Fibroblast of peridontal ligament (primary cell): Measurements from ENCODE around the gene ASXL2.
"Not testable (repeated sequence)": the region's sequence is repeated elsewhere in the genome, so short reads cannot be mapped to it uniquely, and the experiment has no call there.

Source experiments
- DNase-seq: peaks from one replicate; pipeline ENCODE4 v3.0.0-alpha.2; 2010; ENCODE audit errors: extremely low read depth

The ASXL2 gene

DNA sequence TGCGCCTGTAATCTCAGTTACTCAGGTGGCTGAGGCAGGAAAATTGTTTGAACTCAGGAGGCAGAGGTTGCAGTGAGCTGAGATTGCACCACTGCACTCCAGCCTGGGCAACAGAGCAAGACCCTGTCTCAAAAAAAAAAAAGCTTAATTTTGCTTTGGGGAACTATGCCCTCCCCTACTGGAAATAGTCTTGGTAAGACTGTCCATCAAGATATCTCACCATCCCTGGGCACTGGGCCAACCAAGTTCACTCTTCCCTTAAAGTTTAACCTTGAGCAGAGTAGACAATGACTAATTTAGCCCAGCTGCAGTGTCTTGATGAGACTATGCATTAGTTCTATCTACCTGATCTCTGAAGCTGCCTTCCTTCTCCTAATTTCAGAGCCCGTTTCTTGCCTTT, 44.7 kb downstream of the ASXL2 start:
- no peak for DNase-seq

DNA sequence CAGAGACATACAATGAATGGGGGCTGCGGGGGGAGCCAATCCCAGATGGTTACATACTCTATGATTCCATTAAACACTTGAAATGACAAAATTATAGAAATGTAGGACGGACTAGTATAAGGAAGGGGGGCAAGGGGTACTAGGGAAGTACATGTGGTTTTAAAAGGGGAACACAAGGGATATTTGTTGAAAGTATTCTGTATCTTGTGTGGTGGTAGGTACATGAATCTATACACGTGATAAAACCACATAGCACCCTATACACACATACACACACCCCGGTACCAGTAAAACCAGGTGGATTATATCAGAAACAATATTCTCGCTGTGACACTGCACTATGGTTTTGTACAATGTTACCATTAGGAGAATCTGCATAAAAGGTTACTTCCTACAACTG, 45.4 kb downstream of the ASXL2 start:
- no peak for DNase-seq

DNA sequence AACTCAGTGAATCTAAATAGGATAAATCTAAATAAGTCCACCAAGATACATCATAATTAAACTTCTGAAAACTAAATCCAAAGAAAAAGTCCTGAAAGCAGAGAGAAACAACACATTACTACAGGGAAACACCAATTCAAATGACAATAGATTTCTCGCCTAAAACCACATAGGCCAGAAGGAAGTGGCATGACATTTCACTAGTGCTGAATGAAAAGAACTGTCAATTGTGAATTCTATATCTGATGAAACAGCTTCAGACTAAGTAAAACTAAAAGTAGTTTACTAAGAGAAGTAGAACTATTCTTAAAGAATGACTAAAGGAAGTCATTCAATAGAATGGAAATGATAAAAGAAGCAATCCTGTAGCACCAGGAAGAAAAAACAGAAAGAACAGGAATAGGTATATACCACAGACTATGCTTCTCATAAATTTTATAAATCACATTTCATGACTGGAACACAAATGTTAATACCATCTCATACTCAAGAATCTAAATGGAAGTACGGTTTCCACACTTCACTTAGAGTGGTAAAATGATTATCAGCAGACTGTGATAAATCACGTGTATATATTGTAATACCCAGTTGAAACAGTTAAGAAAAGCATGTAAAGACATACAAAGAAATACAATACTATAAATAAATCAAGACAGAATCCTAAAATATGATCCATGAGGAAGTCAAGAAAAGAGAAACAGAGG, 46.4 kb downstream of the ASXL2 start:
- DNase-seq, result no peak

DNA sequence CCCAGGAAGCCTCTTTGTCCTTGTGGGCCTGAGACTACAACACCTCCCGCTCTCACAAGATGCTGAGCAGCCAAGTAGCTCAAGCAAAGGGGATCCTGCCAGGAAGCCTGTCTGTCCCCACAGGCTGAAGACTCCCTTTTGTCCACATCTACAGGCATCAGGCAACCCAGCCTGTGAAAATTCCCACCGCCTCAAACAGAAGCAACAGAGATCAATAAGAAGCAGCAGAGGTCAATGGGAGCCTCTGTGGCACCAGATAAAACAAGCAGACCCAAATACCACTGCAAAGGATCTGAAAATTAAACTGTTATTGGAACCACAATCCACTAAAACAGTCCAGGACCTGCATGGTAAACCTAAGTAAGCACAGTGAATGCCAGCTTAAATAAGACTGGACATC, 48.5 kb downstream of the ASXL2 start:
- DNase-seq, result no peak

- DNase-seq, result no peak
Observed at GRCh38 chr2:25829377-25829704, 48.9 kb downstream of the ASXL2 start.

DNA sequence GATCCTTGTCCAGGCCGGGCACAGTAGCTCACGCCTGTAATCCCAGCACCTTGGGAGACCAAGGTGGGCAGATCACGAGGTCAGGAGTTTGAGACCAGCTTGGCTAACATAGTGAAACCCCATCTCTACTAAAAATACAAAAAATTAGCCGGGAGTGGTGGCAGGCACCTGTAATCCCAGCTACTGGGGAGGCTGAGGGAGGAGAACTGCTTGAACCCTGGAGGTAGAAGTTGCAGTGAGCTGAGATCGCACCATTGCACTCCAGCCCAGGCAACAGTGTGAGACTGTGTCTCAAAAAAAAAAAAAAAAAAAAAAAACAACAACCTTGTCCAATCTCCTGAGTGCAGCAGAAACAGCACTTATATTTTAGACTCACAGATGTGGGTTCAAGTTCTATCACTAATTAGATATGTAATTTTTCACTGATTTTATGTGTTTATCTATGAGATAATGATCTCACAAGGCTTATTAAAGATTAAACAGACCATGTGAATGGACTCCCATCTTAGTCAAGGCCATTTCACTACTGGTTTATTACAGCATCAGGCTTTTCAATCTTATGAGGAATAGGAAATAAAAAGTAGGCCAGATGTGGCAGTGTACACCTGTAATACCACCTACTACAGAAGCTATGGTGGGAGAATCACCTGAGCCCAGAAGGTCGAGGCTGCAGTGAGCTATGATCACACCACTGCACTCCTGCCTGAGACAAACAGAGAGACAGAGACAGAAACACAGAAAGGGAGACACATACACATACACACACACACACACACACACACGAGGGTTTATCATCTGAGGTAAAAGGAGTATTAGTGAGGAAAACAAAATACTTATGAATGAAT, 49.5 kb downstream of the ASXL2 start:
- not testable (repeated sequence) for DNase-seq

DNA sequence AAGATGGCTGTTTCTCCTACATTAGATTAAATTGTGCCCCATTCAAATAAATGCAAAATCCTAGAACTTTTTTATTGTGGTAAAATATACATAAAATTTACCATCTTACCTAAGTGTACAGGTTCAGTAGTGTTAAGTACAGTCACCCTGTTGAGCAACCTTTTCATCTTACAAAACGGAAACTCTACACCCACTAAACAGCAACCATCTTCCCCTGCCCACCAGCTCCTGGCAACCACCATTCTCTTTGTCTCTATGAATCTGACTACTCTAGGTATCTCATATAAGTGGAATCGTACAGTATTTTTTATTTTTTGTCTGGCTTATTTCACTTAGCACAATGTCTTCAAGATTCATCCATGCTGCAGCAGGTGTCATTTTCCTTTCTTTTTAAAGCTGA, 53.0 kb downstream of the ASXL2 start:
- no peak for DNase-seq

GRCh38 chr2:25824718-25825117, 53.6 kb downstream of the ASXL2 start:
- DNase-seq, result no peak

DNA sequence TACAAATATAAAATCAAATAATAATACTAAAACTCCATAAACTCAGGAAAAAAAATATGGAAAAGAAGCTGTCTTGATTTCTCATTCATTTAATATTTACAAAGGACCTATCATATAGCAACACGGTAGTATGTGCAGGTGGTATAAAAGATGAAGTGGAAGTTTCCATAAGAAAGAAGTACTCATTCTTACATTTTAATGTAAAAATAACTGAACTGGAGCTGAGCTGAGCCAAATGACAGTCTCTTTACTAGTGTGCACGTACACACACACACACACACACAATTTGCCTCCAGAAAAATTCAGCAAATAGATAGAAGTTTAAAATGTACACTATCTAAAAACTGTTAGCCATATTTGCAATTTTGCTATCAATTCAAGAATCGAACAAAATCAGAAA, 54.1 kb downstream of the ASXL2 start:
- no peak for DNase-seq

- no peak for DNase-seq
Observed at GRCh38 chr2:25822190-25823117, 55.8 kb downstream of the ASXL2 start.

GRCh38 chr2:25821225-25822056, 56.8 kb downstream of the ASXL2 start:
- DNase-seq, result peak; percentile 70

DNA sequence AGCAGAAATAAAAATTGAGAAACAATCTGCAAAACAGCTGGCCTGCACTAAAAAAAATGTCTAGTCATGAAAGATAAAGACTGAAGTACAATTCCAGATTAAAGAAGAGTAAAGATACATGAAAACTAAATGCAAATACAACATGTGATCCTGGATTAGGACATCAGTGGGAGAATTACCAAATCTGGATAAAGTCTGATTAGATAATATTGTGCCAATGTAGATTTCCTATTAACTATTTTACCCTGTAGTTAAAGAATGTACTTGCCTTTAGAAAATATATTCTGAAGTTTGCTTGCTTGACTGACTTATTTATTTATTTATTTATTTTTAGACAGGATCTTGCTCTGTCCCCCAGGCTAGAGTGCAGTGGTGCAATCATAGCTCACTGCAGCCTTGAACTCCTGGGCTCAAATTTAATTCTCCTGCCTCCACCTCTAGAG, 58.7 kb downstream of the ASXL2 start:
- no peak for DNase-seq

DNA sequence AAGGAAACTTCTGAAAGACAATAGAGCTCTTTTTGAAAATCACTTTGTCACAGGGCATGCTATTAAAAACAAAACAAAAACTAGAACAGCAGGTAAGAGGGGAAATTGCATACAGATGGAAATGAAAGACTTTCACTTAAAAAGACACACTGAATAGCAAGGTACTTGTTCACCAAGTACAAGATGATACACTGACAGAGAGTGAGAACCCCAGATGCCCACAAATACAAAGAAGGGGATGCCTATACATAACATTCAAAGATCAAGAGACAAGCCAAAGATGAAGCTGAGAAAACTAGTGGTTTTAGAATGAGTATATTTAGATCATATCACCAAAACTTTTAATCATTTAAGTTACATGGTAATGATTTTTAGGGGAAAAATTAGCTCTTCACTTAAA, 60.7 kb downstream of the ASXL2 start:
- DNase-seq, result no peak

- DNase-seq, result peak; percentile 34
Observed at GRCh38 chr2:25817006-25817405, 61.3 kb downstream of the ASXL2 start.

DNA sequence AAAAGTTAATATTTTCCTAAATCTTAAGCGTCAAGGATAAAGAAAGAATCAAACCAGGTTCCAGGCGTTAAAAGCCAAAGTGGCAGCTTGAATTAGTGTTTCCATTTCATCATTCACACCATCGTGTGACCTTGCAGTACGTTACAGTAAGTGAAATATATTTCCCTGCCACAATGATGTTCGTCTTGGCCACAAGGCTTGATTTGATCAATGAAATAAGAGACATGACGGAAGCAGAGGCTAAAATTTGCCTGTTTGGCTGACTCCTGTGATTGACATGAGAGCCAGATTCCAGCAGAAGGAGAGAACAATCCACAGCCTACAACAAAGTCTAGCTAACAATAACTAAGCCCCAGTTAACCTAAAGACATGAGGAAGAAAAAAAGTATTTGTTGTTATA, 62.0 kb downstream of the ASXL2 start:
- DNase-seq, result no peak

DNA sequence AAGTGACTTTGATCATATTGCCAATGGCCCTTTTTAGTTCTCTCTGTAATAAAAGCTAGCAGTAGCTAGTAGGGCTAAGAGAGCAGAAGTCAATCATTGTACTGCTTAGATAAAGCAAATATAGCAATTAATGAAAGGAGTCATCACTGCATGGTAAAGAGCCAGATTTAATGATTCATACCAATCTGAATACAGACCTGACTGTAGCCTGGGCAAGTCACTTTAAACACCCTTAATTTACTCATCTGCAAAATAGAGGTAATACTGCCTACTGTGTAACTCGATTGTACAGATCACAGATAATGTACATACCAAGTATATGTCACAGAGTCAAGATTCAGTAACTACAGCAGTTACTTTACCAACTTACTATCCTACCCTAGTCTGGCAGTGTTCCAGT, 63.6 kb downstream of the ASXL2 start:
- DNase-seq, result peak; percentile 14

DNA sequence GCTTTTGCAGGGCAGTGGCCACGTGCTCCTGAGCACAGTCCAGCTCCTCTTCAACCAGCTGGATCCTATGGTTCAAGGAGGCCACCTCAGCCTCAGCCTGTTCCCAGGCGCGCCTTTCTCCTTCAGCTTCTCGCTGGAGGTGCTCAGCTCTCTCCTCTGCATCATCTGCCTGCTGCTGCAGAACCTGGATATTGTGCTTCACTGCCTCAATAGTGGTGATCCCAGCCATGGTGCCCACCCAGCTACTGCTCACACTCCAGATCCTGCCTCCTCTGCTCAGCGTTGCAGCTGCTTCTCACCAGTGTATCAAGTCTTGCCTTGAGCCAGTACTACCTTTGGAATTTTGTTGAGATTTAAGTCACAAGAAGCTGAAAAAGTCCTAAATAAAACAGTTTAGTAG, 67.9 kb downstream of the ASXL2 start:
- no peak for DNase-seq

DNA sequence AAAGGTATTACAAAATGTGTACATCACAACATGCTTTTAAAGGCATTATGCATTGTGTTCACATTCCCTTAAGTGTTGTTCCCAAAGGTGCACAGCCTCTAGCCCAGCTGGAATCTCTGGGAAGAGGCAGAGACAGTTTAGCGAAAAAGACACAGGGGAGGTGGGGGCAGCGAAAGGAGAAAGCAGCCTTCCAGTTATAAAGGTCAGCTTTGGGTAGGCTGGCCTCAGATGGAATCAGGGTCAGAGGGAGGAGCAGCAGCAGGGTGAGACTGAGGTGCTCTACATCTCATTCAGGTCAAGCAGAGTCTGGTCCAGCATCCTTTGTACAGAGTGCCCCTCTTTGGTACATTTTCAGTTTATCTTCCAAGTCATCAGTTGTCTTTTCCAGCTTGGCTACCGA, 68.6 kb downstream of the ASXL2 start:
- no peak for DNase-seq

DNA sequence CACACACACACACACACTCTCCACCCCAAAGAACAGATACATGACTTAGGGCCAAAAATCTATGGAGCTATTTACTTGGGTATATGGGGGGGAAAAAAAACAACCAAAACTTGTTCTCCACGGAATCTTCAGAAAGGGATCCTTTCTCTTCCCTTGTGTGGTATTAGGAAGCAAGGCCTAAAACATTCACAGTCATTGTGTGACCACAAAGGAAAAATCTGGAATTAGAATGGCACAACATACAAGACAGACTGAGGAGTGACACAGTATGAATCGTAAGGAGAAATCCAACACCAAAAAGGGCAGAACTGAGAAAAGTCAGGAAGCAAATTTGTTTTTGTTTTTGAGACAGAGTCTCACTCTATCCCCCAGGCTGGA, 70.3 kb downstream of the ASXL2 start:
- peak; percentile 65 for DNase-seq

GRCh38 chr2:25806941-25807340, 71.3 kb downstream of the ASXL2 start:
- DNase-seq, result peak; percentile 54

DNA sequence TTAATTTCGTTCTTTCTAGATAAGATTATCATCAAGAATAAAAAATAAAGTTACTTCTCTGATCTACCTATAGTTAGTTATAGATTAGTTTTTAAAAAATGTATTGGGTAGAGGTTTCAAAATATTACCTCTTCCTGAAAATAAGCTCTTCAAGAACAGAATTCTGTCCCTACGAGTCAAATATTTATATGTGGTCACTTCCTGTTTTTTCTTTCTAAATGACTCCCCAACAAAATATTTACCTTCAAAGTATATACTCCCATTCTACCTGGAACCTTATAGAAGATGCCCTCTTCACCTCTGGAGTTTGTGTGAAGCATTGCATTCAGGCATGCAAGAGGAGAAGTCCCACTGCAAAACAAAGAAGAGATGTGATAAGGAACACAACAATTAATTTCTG, 72.3 kb downstream of the ASXL2 start:
- DNase-seq, result no peak

- DNase-seq, result no peak
Observed at GRCh38 chr2:25804338-25804737, 73.9 kb downstream of the ASXL2 start.
